Caco-2 (cell line): Measurements from ENCODE around the gene TNFSF13. TPM values are rescaled to one million over a fixed set of nuclear protein-coding genes. Genes with fewer than 3 reads are reported as not detected.

Source experiments
- BruUV-seq: library from RNA; stranded (reverse); fragments of 400-500 nt; replicated peaks from 2 replicates; lab custom pipeline; 2021; lab: Mats Ljungman, UMichigan
- CTCF ChIA-PET: fragments of 300-600 bp; sonication (Branson Sonifier 250); formaldehyde crosslinking; loops from one replicate; lab custom pipeline; 2022; ENCODE audit warnings: antibody characterized with exemption; lab: Charles Lee
- POLR2A ChIA-PET: fragments of 300-600 bp; sonication (Branson Sonifier 250); formaldehyde crosslinking; loops from one replicate; lab custom pipeline; 2022; ENCODE audit warnings: antibody characterized with exemption; lab: Charles Lee
- DNase-seq, 2 experiments: peaks; one replicate each; pipeline versions ENCODE4 v3.0.0 to v3.0.0-alpha.2; 2020 to 2022
- H3K27me3 ChIP-seq: replicated peaks from 2 replicates; pipeline ENCODE4 v1.6.0; 2011; ENCODE audit warnings: low read length; ENCODE audit not compliant: control insufficient read depth, insufficient read depth
- H3K36me3 ChIP-seq: 2 replicates; pipeline ENCODE4 v1.5.1; 2011; ENCODE audit warnings: low read length; ENCODE audit not compliant: control insufficient read depth, insufficient read depth
- H3K4me1 ChIP-seq: fragments of 250-450 bp; sonication (Bioruptor Pico); 2 replicates; pipeline ENCODE4 v1.5.1; 2020; ENCODE audit warnings: mild to moderate bottlenecking
- H3K4me3 ChIP-seq: 2 replicates; pipeline ENCODE4 v1.5.1; 2011; ENCODE audit warnings: low read depth, mild to moderate bottlenecking, control low read depth, low read length
- H3K9me3 ChIP-seq: fragments of 250-450 bp; sonication (Bioruptor Pico); 2 replicates; pipeline ENCODE4 v1.5.1; 2020; ENCODE audit warnings: mild to moderate bottlenecking, moderate library complexity
- H3K27ac Mint-ChIP-seq: one replicate; pipeline ENCODE4 v1.8.0; 2022; ENCODE audit warnings: mixed read lengths; ENCODE audit not compliant: unreplicated experiment
- H3K27me3 Mint-ChIP-seq: one replicate; pipeline ENCODE4 v1.8.0; 2022; ENCODE audit warnings: mixed read lengths; ENCODE audit not compliant: insufficient read depth, unreplicated experiment
- H3K36me3 Mint-ChIP-seq: one replicate; pipeline ENCODE4 v1.8.0; 2022; ENCODE audit warnings: mild to moderate bottlenecking, mixed read lengths; ENCODE audit not compliant: insufficient read depth, unreplicated experiment
- H3K4me1 Mint-ChIP-seq: one replicate; pipeline ENCODE4 v1.8.0; 2022; ENCODE audit warnings: low read depth, mixed read lengths; ENCODE audit not compliant: unreplicated experiment
- H3K4me3 Mint-ChIP-seq: one replicate; pipeline ENCODE4 v1.8.0; 2022; ENCODE audit warnings: mild to moderate bottlenecking, moderate library complexity, mixed read lengths; ENCODE audit not compliant: unreplicated experiment
- H3K9me3 Mint-ChIP-seq: one replicate; pipeline ENCODE4 v1.8.0; 2022; ENCODE audit warnings: mixed read lengths; ENCODE audit not compliant: unreplicated experiment
- intact Hi-C: fragments of 100-400 bp; cut with micrococcal nuclease; formaldehyde crosslinking; loops from one replicate; pipeline ENCODE4 v1.10.0; 2022; ENCODE audit not compliant: unreplicated experiment
- total RNA-seq: library from RNA; stranded (reverse); gene quantifications from 2 replicates; pipeline ENCODE4 v1.2.3, GENCODE V29; 2022
- TF ChIP-seq, protein P1 (sequence below), 2 experiments: fragments of 200-600 bp in 1 of 2; IDR thresholded peaks; 1 replicate in 1 of 2; 2 replicates in 1 of 2; pipeline versions ENCODE4 v1.5.1 to v1.8.0; 2011 to 2022; ENCODE audit warnings: antibody characterized with exemption in 1 of 2, control low read depth in 1 of 2, inconsistent platforms in 1 of 2, low read depth in 1 of 2, low read length in 1 of 2, mild to moderate bottlenecking in 1 of 2, moderate library complexity in 1 of 2; ENCODE audit not compliant: insufficient read depth in 1 of 2, severe bottlenecking in 1 of 2, unreplicated experiment in 1 of 2

TNFSF13 gene
- total RNA-seq, 1 experiment from 2014 or later, result 0.20 TPM

GRCh38 chr17:7579834-7580603, 21.5 kb downstream of the TNFSF13 start:
- Histone ChIP-seq H3K36me3 (no peaks in the 10 kb centered on the region; the same call in 1 of the 2 replicates), H3K4me3 (no peak overlapping the region), H3K27me3 (no peaks in the 10 kb centered on the region), H3K4me1 (peaks cover 12% of the 10 kb centered on the region), H3K9me3 (no peaks in the 10 kb centered on the region)
- ChIA-PET POLR2A (interaction anchor here (1.7 kb wide), 1 partner anchor 107 kb away, joined by 6 read pairs; the partner anchor contains the start of gene TP53), CTCF (no interaction called here)
- no TSS peak for BruUV-seq
- intact Hi-C loops, result no loop called here
- DNase-seq, result no peak
- peaks cover 25% of the 10 kb centered on the region for H3K4me1 Mint-ChIP-seq
- H3K27me3 Mint-ChIP-seq, result no peaks in the 10 kb centered on the region
- TF ChIP-seq, protein P1, sequence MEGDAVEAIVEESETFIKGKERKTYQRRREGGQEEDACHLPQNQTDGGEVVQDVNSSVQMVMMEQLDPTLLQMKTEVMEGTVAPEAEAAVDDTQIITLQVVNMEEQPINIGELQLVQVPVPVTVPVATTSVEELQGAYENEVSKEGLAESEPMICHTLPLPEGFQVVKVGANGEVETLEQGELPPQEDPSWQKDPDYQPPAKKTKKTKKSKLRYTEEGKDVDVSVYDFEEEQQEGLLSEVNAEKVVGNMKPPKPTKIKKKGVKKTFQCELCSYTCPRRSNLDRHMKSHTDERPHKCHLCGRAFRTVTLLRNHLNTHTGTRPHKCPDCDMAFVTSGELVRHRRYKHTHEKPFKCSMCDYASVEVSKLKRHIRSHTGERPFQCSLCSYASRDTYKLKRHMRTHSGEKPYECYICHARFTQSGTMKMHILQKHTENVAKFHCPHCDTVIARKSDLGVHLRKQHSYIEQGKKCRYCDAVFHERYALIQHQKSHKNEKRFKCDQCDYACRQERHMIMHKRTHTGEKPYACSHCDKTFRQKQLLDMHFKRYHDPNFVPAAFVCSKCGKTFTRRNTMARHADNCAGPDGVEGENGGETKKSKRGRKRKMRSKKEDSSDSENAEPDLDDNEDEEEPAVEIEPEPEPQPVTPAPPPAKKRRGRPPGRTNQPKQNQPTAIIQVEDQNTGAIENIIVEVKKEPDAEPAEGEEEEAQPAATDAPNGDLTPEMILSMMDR (IDR thresholded peaks at IDR 0.05; ENCODE audit: insufficient read depth in 1 of 2, low read depth in 1 of 2, low read length in 1 of 2, severe bottlenecking in 1 of 2, unreplicated experiment in 1 of 2), result no peak
- H3K36me3 Mint-ChIP-seq, result peaks cover 84% of the 10 kb centered on the region
- H3K9me3 Mint-ChIP-seq, result no peaks in the 10 kb centered on the region
- peak overlapping the region; percentile 85 for H3K27ac Mint-ChIP-seq
- H3K4me3 Mint-ChIP-seq, result peak overlapping the region; percentile 96

GRCh38 chr17:7580604-7581575, 22.3 kb downstream of the TNFSF13 start:
- Histone ChIP-seq H3K36me3 (no peaks in the 10 kb centered on the region; the same call in 1 of the 2 replicates), H3K9me3 (no peaks in the 10 kb centered on the region), H3K27me3 (no peaks in the 10 kb centered on the region), H3K4me3 (no peak overlapping the region), H3K4me1 (peaks cover 10% of the 10 kb centered on the region)
- peaks cover 76% of the 10 kb centered on the region for H3K36me3 Mint-ChIP-seq
- peak overlapping the region; percentile 85 for H3K27ac Mint-ChIP-seq
- POLR2A ChIA-PET, result no interaction called here
- TF ChIP-seq, protein P1 (IDR thresholded peaks at IDR 0.05; ENCODE audit: insufficient read depth in 1 of 2, low read depth in 1 of 2, low read length in 1 of 2, severe bottlenecking in 1 of 2, unreplicated experiment in 1 of 2), result no peak
- H3K27me3 Mint-ChIP-seq, result no peaks in the 10 kb centered on the region
- H3K4me3 Mint-ChIP-seq, result peak overlapping the region; percentile 96
- peaks cover 25% of the 10 kb centered on the region for H3K4me1 Mint-ChIP-seq
- intact Hi-C loops, result no loop called here
- H3K9me3 Mint-ChIP-seq, result no peaks in the 10 kb centered on the region
- CTCF ChIA-PET, result no interaction called here
- no TSS peak for BruUV-seq
- no peak for DNase-seq
